ENCODE data around the gene ZNF296. TPM values are rescaled to one million over a fixed set of nuclear protein-coding genes. Genes with fewer than 3 reads are reported as not detected.

ZNF296 gene
- total and polyA plus RNA-seq, 2 of the 13 experiments (the other 11 are each of a cell fraction or from before 2014, with no cell fraction given): 0.26 to 0.62 TPM

DNA sequence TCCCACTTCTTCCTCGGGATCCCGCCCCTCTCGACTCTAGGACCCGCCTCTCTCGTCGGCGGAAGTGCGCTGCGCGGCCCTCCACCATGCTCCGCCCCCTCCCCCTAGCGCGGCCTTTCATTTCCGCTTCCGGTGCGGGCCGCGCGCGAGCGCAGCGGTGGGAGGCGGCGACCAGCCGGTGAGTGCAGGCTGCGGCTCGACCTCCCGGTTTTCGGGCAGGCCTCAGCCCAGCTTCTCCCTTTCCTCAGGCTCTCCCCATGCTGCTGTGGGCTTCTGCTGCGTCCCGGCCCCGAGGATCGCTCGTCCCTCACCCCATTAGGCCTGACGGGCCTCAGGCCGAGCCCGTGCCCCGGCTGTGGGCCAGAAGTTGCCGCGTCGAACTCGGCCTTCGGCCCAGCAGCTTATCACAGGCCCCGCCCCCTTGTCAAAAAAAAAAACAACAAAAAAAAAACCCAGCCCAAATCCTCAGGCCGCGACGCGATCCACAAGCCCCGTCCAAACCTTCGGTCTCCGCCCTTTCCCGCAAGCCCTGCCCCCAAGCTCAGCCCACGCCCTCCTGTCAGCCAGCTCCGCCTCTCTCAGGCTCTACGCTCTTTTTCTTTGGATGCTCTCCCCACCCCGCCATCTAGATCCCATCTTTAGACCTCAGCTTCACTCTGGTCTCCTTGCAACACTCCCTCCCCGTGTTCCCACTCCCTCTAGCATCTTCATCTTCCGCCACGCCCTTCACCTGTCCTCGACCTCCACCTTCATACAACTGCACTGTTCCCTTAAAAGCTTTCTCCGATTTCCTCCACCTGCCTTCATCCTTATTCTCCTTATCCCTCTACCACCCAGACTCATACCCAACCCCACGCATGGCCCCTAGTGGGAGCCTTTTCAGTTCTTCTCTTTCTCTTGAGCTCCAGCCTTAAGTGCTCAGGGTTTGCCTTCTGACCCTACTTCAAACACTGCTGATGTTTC, 37.1 kb downstream of the ZNF296 start, which contains the start of gene CLASRP (continued):
- TF ChIP-seq, protein P1, sequence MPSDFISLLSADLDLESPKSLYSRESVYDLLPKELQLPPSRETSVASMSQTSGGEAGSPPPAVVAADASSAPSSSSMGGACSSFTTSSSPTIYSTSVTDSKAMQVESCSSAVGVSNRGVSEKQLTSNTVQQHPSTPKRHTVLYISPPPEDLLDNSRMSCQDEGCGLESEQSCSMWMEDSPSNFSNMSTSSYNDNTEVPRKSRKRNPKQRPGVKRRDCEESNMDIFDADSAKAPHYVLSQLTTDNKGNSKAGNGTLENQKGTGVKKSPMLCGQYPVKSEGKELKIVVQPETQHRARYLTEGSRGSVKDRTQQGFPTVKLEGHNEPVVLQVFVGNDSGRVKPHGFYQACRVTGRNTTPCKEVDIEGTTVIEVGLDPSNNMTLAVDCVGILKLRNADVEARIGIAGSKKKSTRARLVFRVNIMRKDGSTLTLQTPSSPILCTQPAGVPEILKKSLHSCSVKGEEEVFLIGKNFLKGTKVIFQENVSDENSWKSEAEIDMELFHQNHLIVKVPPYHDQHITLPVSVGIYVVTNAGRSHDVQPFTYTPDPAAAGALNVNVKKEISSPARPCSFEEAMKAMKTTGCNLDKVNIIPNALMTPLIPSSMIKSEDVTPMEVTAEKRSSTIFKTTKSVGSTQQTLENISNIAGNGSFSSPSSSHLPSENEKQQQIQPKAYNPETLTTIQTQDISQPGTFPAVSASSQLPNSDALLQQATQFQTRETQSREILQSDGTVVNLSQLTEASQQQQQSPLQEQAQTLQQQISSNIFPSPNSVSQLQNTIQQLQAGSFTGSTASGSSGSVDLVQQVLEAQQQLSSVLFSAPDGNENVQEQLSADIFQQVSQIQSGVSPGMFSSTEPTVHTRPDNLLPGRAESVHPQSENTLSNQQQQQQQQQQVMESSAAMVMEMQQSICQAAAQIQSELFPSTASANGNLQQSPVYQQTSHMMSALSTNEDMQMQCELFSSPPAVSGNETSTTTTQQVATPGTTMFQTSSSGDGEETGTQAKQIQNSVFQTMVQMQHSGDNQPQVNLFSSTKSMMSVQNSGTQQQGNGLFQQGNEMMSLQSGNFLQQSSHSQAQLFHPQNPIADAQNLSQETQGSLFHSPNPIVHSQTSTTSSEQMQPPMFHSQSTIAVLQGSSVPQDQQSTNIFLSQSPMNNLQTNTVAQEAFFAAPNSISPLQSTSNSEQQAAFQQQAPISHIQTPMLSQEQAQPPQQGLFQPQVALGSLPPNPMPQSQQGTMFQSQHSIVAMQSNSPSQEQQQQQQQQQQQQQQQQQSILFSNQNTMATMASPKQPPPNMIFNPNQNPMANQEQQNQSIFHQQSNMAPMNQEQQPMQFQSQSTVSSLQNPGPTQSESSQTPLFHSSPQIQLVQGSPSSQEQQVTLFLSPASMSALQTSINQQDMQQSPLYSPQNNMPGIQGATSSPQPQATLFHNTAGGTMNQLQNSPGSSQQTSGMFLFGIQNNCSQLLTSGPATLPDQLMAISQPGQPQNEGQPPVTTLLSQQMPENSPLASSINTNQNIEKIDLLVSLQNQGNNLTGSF (CRISPR knock-in tag; IDR thresholded peaks at IDR 0.05): peak; percentile 71; the same call in 1 of the 2 replicates
- TF ChIP-seq, protein P2, sequence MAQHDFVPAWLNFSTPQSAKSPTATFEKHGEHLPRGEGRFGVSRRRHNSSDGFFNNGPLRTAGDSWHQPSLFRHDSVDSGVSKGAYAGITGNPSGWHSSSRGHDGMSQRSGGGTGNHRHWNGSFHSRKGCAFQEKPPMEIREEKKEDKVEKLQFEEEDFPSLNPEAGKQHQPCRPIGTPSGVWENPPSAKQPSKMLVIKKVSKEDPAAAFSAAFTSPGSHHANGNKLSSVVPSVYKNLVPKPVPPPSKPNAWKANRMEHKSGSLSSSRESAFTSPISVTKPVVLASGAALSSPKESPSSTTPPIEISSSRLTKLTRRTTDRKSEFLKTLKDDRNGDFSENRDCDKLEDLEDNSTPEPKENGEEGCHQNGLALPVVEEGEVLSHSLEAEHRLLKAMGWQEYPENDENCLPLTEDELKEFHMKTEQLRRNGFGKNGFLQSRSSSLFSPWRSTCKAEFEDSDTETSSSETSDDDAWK (CRISPR knock-in tag; IDR thresholded peaks at IDR 0.05): no peak
- TF ChIP-seq, protein P3, sequence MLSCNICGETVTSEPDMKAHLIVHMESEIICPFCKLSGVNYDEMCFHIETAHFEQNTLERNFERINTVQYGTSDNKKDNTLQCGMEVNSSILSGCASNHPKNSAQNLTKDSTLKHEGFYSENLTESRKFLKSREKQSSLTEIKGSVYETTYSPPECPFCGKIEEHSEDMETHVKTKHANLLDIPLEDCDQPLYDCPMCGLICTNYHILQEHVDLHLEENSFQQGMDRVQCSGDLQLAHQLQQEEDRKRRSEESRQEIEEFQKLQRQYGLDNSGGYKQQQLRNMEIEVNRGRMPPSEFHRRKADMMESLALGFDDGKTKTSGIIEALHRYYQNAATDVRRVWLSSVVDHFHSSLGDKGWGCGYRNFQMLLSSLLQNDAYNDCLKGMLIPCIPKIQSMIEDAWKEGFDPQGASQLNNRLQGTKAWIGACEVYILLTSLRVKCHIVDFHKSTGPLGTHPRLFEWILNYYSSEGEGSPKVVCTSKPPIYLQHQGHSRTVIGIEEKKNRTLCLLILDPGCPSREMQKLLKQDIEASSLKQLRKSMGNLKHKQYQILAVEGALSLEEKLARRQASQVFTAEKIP (CRISPR knock-in tag; IDR thresholded peaks at IDR 0.05; ENCODE audit: borderline replicate concordance): no peak
- no peak for TF ChIP-seq YY1 (IDR thresholded peaks at IDR 0.05; ENCODE audit: insufficient read depth, insufficient replicate concordance, low read depth, low read length)
- TF ChIP-seq, protein P4, sequence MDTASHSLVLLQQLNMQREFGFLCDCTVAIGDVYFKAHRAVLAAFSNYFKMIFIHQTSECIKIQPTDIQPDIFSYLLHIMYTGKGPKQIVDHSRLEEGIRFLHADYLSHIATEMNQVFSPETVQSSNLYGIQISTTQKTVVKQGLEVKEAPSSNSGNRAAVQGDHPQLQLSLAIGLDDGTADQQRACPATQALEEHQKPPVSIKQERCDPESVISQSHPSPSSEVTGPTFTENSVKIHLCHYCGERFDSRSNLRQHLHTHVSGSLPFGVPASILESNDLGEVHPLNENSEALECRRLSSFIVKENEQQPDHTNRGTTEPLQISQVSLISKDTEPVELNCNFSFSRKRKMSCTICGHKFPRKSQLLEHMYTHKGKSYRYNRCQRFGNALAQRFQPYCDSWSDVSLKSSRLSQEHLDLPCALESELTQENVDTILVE (CRISPR knock-in tag; IDR thresholded peaks at IDR 0.05): peak; percentile 40; the same call in 1 of the 2 replicates
- TF ChIP-seq GATA4 (IDR thresholded peaks at IDR 0.05; ENCODE audit: borderline replicate concordance, low read depth): peak; percentile 20; the same call in 1 of the 2 replicates
- no peak for TF ChIP-seq IRX3 (CRISPR knock-in tag; IDR thresholded peaks at IDR 0.05; ENCODE audit: borderline replicate concordance, low read depth)
- TF ChIP-seq GZF1 (CRISPR knock-in tag; IDR thresholded peaks at IDR 0.05): no peak
- TF ChIP-seq ZNF572 (CRISPR knock-in tag; IDR thresholded peaks at IDR 0.05): 0 out of 2 replicates have a peak, but pooled peaks have one; percentile 31
- TF ChIP-seq U2AF1 (optimal IDR thresholded peaks at IDR 0.05; ENCODE audit: low read depth, low read length): no peak
- TF ChIP-seq TRIM24 (CRISPR knock-in tag; IDR thresholded peaks at IDR 0.05): no peak
- TF ChIP-seq BORCS8-MEF2B (CRISPR knock-in tag; IDR thresholded peaks at IDR 0.05): 0 out of 2 replicates have a peak, but pooled peaks have one; percentile 27
- TF ChIP-seq POGZ (CRISPR knock-in tag; IDR thresholded peaks at IDR 0.05): peak; percentile 62; the same call in 1 of the 2 replicates
- TF ChIP-seq IRF2 (CRISPR knock-in tag; IDR thresholded peaks at IDR 0.05): peak; percentile 59; the same call in 1 of the 2 replicates
- TF ChIP-seq, protein P5, sequence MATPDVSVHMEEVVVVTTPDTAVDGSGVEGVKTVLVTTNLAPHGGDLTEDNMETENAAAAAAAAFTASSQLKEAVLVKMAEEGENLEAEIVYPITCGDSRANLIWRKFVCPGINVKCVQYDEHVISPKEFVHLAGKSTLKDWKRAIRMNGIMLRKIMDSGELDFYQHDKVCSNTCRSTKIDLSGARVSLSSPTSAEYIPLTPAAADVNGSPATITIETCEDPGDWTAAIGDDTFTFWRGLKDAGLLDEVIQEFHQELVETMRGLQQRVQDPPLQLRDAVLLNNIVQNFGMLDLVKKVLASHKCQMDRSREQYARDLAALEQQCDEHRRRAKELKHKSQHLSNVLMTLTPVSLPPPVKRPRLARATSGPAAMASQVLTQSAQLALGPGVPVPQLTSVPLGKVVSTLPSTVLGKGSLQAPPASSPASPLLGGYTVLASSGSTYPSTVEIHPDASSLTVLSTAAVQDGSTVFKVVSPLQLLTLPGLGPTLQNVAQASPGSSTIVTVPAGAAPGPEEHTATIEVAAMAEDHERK (CRISPR knock-in tag; IDR thresholded peaks at IDR 0.05; ENCODE audit: low read depth): no peak
- no peak for TF ChIP-seq ZSCAN30 (CRISPR knock-in tag; IDR thresholded peaks at IDR 0.05)
